CD14-positive monocyte (primary cell): Measurements from ENCODE around the gene KCNK1. TPM values are rescaled to one million over a fixed set of nuclear protein-coding genes. Genes with fewer than 3 reads are reported as not detected.

ENCODE experiments used
- DNase-seq, 3 donors: peaks; one replicate each; pipeline ENCODE4 v3.0.0-alpha.2; 2011 to 2022
- H2AFZ ChIP-seq: 2 replicates; pipeline ENCODE4 v1.6.0; 2012; ENCODE audit warnings: mild to moderate bottlenecking, low read depth, low read length, inconsistent platforms; ENCODE audit not compliant: insufficient read depth, poor library complexity, severe bottlenecking
- H3K27ac ChIP-seq, 2 donors: 1 replicate in 1 of 2; 2 replicates in 1 of 2; pipeline ENCODE4 v1.5.1; 2012 to 2013; ENCODE audit warnings: low read length in 2 of 2, control low read depth in 1 of 2, inconsistent platforms in 1 of 2, low read depth in 1 of 2, mild to moderate bottlenecking in 1 of 2
- H3K27me3 ChIP-seq, 2 donors: one replicate each; pipeline versions ENCODE4 v1.6.0 to v1.6.1; 2011 to 2013; ENCODE audit warnings: low read length in 2 of 2; ENCODE audit not compliant: control insufficient read depth in 2 of 2, insufficient read depth in 2 of 2
- H3K36me3 ChIP-seq, 2 donors: replicated peaks in 1 of 2; 1 replicate in 1 of 2; 2 replicates in 1 of 2; pipeline versions ENCODE4 v1.5.1 to v1.6.1; 2012 to 2013; ENCODE audit warnings: low read length in 2 of 2, control low read depth in 1 of 2, inconsistent platforms in 1 of 2, mild to moderate bottlenecking in 1 of 2; ENCODE audit not compliant: insufficient read depth in 2 of 2, control insufficient read depth in 1 of 2
- H3K4me1 ChIP-seq, 2 donors: 1 replicate in 1 of 2; 2 replicates in 1 of 2; pipeline versions ENCODE4 v1.5.1 to v1.6.1; 2012 to 2013; ENCODE audit warnings: low read length in 2 of 2, control low read depth in 1 of 2, inconsistent platforms in 1 of 2, mild to moderate bottlenecking in 1 of 2, moderate library complexity in 1 of 2; ENCODE audit not compliant: insufficient read depth in 2 of 2, control insufficient read depth in 1 of 2
- H3K4me2 ChIP-seq: replicated peaks from 2 replicates; pipeline ENCODE3; 2012; ENCODE audit warnings: low read length, moderate library complexity, mild to moderate bottlenecking; ENCODE audit not compliant: poor library complexity, severe bottlenecking; ENCODE audit errors: extremely low read depth
- H3K4me3 ChIP-seq, 3 experiments: fragments of 200-600 bp in 1 of 3; sonication (generic) in 1 of 3; replicated peaks in 1 of 3; 1 replicate in 2 of 3; 2 replicates in 1 of 3; pipeline ENCODE4 v1.5.1; 2011 to 2013; ENCODE audit warnings: low read length in 3 of 3, mild to moderate bottlenecking in 3 of 3, control low read depth in 2 of 3, low read depth in 2 of 3, inconsistent platforms in 1 of 3, moderate library complexity in 1 of 3
- H3K79me2 ChIP-seq: 2 replicates; pipeline ENCODE4 v1.6.0; 2012; ENCODE audit warnings: mild to moderate bottlenecking, control low read depth, inconsistent platforms, low read length, moderate library complexity; ENCODE audit not compliant: insufficient read depth
- H3K9ac ChIP-seq: 2 replicates; pipeline ENCODE4 v1.6.0; 2017; ENCODE audit warnings: low read length, mild to moderate bottlenecking; ENCODE audit not compliant: insufficient read depth, poor library complexity, severe bottlenecking
- H3K9me3 ChIP-seq, 2 donors: replicated peaks in 1 of 2; 1 replicate in 1 of 2; 2 replicates in 1 of 2; pipeline versions ENCODE4 v1.5.1 to v1.6.1; 2012 to 2013; ENCODE audit warnings: low read length in 2 of 2, control low read depth in 1 of 2; ENCODE audit not compliant: control insufficient read depth in 1 of 2, insufficient read depth in 1 of 2
- H4K20me1 ChIP-seq: 2 replicates; pipeline ENCODE4 v1.6.0; 2012; ENCODE audit warnings: mild to moderate bottlenecking, low read length, control low read depth, moderate library complexity; ENCODE audit not compliant: insufficient read depth
- H3K27ac Mint-ChIP-seq, 7 donors: one replicate each; pipeline ENCODE4 v1.8.0; 2020; ENCODE audit warnings: mild to moderate bottlenecking in 7 of 7, mixed read lengths in 7 of 7, moderate library complexity in 6 of 7, inconsistent platforms in 2 of 7
- H3K27me3 Mint-ChIP-seq, 3 donors: one replicate each; pipeline ENCODE4 v1.8.0; 2021 to 2022; ENCODE audit warnings: low read depth in 3 of 3, mild to moderate bottlenecking in 3 of 3, mixed read lengths in 3 of 3, moderate library complexity in 3 of 3, inconsistent platforms in 1 of 3
- H3K36me3 Mint-ChIP-seq, 2 donors: one replicate each; pipeline ENCODE4 v1.8.0; 2020; ENCODE audit warnings: mixed read lengths in 2 of 2, inconsistent platforms in 1 of 2, mild to moderate bottlenecking in 1 of 2
- H3K4me1 Mint-ChIP-seq: one replicate; pipeline ENCODE4 v1.8.0; 2020; ENCODE audit warnings: mild to moderate bottlenecking, mixed read lengths
- H3K4me3 Mint-ChIP-seq, 2 donors: one replicate each; pipeline ENCODE4 v1.8.0; 2020; ENCODE audit warnings: mild to moderate bottlenecking in 2 of 2, mixed read lengths in 2 of 2, moderate library complexity in 1 of 2
- H3K9me3 Mint-ChIP-seq, 7 donors: one replicate each; pipeline ENCODE4 v1.8.0; 2020 to 2022; ENCODE audit warnings: mixed read lengths in 7 of 7, mild to moderate bottlenecking in 6 of 7, moderate library complexity in 6 of 7, inconsistent platforms in 2 of 7
- CTCF ChIP-seq: fragments of 200-600 bp; IDR thresholded peaks from one replicate; pipeline ENCODE4 v1.8.0; 2022; ENCODE audit warnings: antibody characterized with exemption, mild to moderate bottlenecking
- WGBS: methylation state at CpG from one replicate; pipeline ENCODE4 v1.1.5; 2013; ENCODE audit warnings: missing lambda C conversion rate; ENCODE audit not compliant: insufficient coverage; 5-methylcytosine and 5-hydroxymethylcytosine counted together
- intact Hi-C, 2 donors: fragments of 100-400 bp; cut with micrococcal nuclease; formaldehyde crosslinking; loops; one replicate each; pipeline versions ENCODE4 v1.15.0 to v1.15.1; 2023
- polyA plus RNA-seq, 3 donors: library from polyadenylated mRNA; depleted of rRNA in 1 of 3; unstranded in 2 of 3; stranded (reverse) in 1 of 3; fragments of 300-500 nt in 2 of 3; fragments of >200 nt in 1 of 3; fragmentation: Illumina TruSeq in 2 of 3; gene quantifications; 1 replicate in 2 of 3; 2 replicates in 1 of 3; pipeline ENCODE4 v1.2.3, GENCODE V29; 2012 to 2021

Gene KCNK1
- polyA plus RNA-seq, 3 donors = not detected

GRCh38 chr1:233608988-233609387 lies 4.9 kb upstream of the KCNK1 start:
- H3K4me1 Mint-ChIP-seq = no peaks in the 10 kb centered on the region
- peaks cover 0 to 3% of the 10 kb centered on the region in 2 donors for H3K36me3 Mint-ChIP-seq
- Histone ChIP-seq H3K4me2 (no peak overlapping the region), H3K79me2 (no peaks in the 10 kb centered on the region), H3K9me3 (peaks cover 2 to 9% of the 10 kb centered on the region in 2 donors), H4K20me1 (no peaks in the 10 kb centered on the region), H3K9ac (no peak overlapping the region), H3K27ac (no peak overlapping the region), H3K27me3 (peaks cover 14 to 23% of the 10 kb centered on the region in 2 donors), H3K4me3 (no peak overlapping the region), H3K4me1 (no peaks in the 10 kb centered on the region), H2AFZ (no peak overlapping the region), H3K36me3 (no peaks in the 10 kb centered on the region)
- TF ChIP-seq CTCF = no peak
- H3K27me3 Mint-ChIP-seq = peaks cover 18 to 32% (median 29%) of the 10 kb centered on the region in 3 donors
- intact Hi-C loops = no loop called here
- WGBS = no CpG with 5 or more reads among the region's 3 CpGs
- no peak overlapping the region for H3K4me3 Mint-ChIP-seq
- no peak for DNase-seq
- peaks cover 2 to 15% (median 5%) of the 10 kb centered on the region in 7 donors for H3K9me3 Mint-ChIP-seq
- H3K27ac Mint-ChIP-seq = no peak overlapping the region

- no peaks in the 10 kb centered on the region for H3K79me2 ChIP-seq
- no peak for TF ChIP-seq CTCF
- H3K4me1 ChIP-seq = no peaks in the 10 kb centered on the region
- H3K27ac Mint-ChIP-seq = no peak overlapping the region
- H3K27me3 Mint-ChIP-seq = peaks cover 27 to 41% (median 39%) of the 10 kb centered on the region in 3 donors
- DNase-seq = no peak
- no peak overlapping the region for H3K9ac ChIP-seq
- no peaks in the 10 kb centered on the region for H4K20me1 ChIP-seq
- no peaks in the 10 kb centered on the region for H3K36me3 ChIP-seq
- H3K4me3 ChIP-seq = no peak overlapping the region
- H3K4me1 Mint-ChIP-seq = no peaks in the 10 kb centered on the region
- peaks cover 0 to 3% of the 10 kb centered on the region in 2 donors for H3K36me3 Mint-ChIP-seq
- no peak overlapping the region for H2AFZ ChIP-seq
- peaks cover 3 to 12% of the 10 kb centered on the region in 2 donors for H3K9me3 ChIP-seq
- no peak overlapping the region for H3K4me3 Mint-ChIP-seq
- H3K9me3 Mint-ChIP-seq = peaks cover 0 to 13% (median 9%) of the 10 kb centered on the region in 7 donors
- no peak overlapping the region for H3K4me2 ChIP-seq
- H3K27me3 ChIP-seq = peaks cover 16 to 32% of the 10 kb centered on the region in 2 donors
- H3K27ac ChIP-seq = no peak overlapping the region
- intact Hi-C loops = no loop called here
- 65% methylated on average over 2 of the region's 4 CpGs for WGBS
These were observed 4.0 kb upstream of the KCNK1 start for GRCh38 chr1:233609926-233610325.
